ENCODE data around the gene TAS2R13.

- TF ChIP-seq, protein P1, sequence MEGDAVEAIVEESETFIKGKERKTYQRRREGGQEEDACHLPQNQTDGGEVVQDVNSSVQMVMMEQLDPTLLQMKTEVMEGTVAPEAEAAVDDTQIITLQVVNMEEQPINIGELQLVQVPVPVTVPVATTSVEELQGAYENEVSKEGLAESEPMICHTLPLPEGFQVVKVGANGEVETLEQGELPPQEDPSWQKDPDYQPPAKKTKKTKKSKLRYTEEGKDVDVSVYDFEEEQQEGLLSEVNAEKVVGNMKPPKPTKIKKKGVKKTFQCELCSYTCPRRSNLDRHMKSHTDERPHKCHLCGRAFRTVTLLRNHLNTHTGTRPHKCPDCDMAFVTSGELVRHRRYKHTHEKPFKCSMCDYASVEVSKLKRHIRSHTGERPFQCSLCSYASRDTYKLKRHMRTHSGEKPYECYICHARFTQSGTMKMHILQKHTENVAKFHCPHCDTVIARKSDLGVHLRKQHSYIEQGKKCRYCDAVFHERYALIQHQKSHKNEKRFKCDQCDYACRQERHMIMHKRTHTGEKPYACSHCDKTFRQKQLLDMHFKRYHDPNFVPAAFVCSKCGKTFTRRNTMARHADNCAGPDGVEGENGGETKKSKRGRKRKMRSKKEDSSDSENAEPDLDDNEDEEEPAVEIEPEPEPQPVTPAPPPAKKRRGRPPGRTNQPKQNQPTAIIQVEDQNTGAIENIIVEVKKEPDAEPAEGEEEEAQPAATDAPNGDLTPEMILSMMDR (IDR thresholded peaks at IDR 0.05), result no peak
- TF ChIP-seq POLR2A (IDR thresholded peaks at IDR 0.05) (no peak), EP300 (IDR thresholded peaks at IDR 0.05) (no peak)
Measured at GRCh38 chr12:10926269-10926668, 16.9 kb upstream of the TAS2R13 start.

All from sigmoid colon (tissue), 4 donors.